Neural progenitor cell (in vitro differentiated cells): ENCODE results near the gene MOB2. TPM values are rescaled to one million over a fixed set of nuclear protein-coding genes. Genes with fewer than 3 reads are reported as not detected.
A peak's percentile ranks its signal among the peaks of the same experiment; 100 is the strongest.

Source experiments
- DNase-seq: peaks from one replicate; pipeline ENCODE4 v3.0.0-alpha.2; 2016; ENCODE audit warnings: low spot score
- H2AFZ ChIP-seq: fragments of 200-600 bp; sonication (generic); replicated peaks from 2 replicates; pipeline ENCODE4 v1.6.1; 2016; ENCODE audit warnings: antibody characterized with exemption
- H3F3A ChIP-seq: fragments of 200-600 bp; sonication (generic); 2 replicates; pipeline ENCODE4 v1.6.1; 2016; ENCODE audit warnings: antibody characterized with exemption, low read depth
- H3K27ac ChIP-seq: fragments of 200-600 bp; sonication (generic); 2 replicates; pipeline ENCODE4 v1.5.1; 2016; ENCODE audit warnings: mild to moderate bottlenecking
- H3K27me3 ChIP-seq: fragments of 200-600 bp; sonication (generic); 2 replicates; pipeline ENCODE4 v1.6.1; 2016; ENCODE audit warnings: mild to moderate bottlenecking, moderate library complexity
- H3K36me3 ChIP-seq: fragments of 200-600 bp; sonication (generic); 2 replicates; pipeline ENCODE4 v1.5.1; 2016
- H3K4me1 ChIP-seq: fragments of 200-600 bp; sonication (generic); 2 replicates; pipeline ENCODE4 v1.6.1; 2016; ENCODE audit warnings: mixed run types
- H3K4me2 ChIP-seq: fragments of 200-600 bp; sonication (generic); 2 replicates; pipeline ENCODE4 v1.6.1; 2016
- H3K4me3 ChIP-seq: fragments of 200-600 bp; sonication (generic); 2 replicates; pipeline ENCODE4 v1.5.1; 2016
- H3K79me2 ChIP-seq: fragments of 200-600 bp; sonication (generic); 2 replicates; pipeline ENCODE4 v1.6.1; 2016; ENCODE audit warnings: low read depth
- H3K9ac ChIP-seq: fragments of 200-600 bp; sonication (generic); 2 replicates; pipeline ENCODE4 v1.6.1; 2016
- H3K9me3 ChIP-seq: fragments of 200-600 bp; sonication (generic); 2 replicates; pipeline ENCODE4 v1.5.1; 2016; ENCODE audit warnings: low read depth
- H4K20me1 ChIP-seq: fragments of 200-600 bp; sonication (generic); 2 replicates; pipeline ENCODE4 v1.6.1; 2016; ENCODE audit warnings: low read depth
- H3K27ac Mint-ChIP-seq: 3 replicates; pipeline ENCODE4 v1.8.0; 2021; ENCODE audit warnings: mixed read lengths
- H3K27me3 Mint-ChIP-seq: 2 replicates; pipeline ENCODE4 v1.8.0; 2022; ENCODE audit warnings: low read depth, mild to moderate bottlenecking, inconsistent platforms, moderate library complexity, mixed read lengths; ENCODE audit not compliant: insufficient read depth
- H3K36me3 Mint-ChIP-seq: 3 replicates; pipeline ENCODE4 v1.8.0; 2021; ENCODE audit warnings: mixed read lengths
- H3K4me1 Mint-ChIP-seq: 3 replicates; pipeline ENCODE4 v1.8.0; 2021; ENCODE audit warnings: mixed read lengths
- H3K4me3 Mint-ChIP-seq: 3 replicates; pipeline ENCODE4 v1.8.0; 2021; ENCODE audit warnings: mild to moderate bottlenecking, moderate library complexity, mixed read lengths
- H3K9me3 Mint-ChIP-seq: 3 replicates; pipeline ENCODE4 v1.8.0; 2020; ENCODE audit warnings: mixed read lengths
- CTCF ChIP-seq: fragments of 200-600 bp; sonication (generic); IDR thresholded peaks from 2 replicates; pipeline ENCODE4 v1.5.1; 2017; ENCODE audit warnings: antibody characterized with exemption, mild to moderate bottlenecking
- EZH2 ChIP-seq: fragments of 200-600 bp; sonication (generic); IDR thresholded peaks from 2 replicates; pipeline ENCODE4 v1.6.1; 2017; ENCODE audit warnings: antibody characterized with exemption, mild to moderate bottlenecking, moderate library complexity
- EZH2phosphoT487 ChIP-seq: fragments of 200-600 bp; sonication (generic); IDR thresholded peaks from 2 replicates; pipeline ENCODE4 v1.6.1; 2017; ENCODE audit warnings: antibody characterized with exemption
- total RNA-seq: library from RNA; depleted of rRNA; stranded (reverse); fragments of >200 nt; gene quantifications from 2 replicates; pipeline ENCODE4 v1.2.3, GENCODE V29; 2015; ENCODE audit warnings: low replicate concordance

MOB2 gene
- total RNA-seq, 1 donor from 2014 or later, result 8.0 TPM

- H3K4me1 Mint-ChIP-seq, result no peaks in the 10 kb centered on the region
- no peak overlapping the region for H3K27ac Mint-ChIP-seq
- Histone ChIP-seq H3K27ac (no peak overlapping the region), H3K27me3 (no peaks in the 10 kb centered on the region), H3K9ac (no peak overlapping the region), H3K4me2 (no peak overlapping the region), H3K79me2 (no peaks in the 10 kb centered on the region), H3K36me3 (no peaks in the 10 kb centered on the region), H3K4me3 (no peak overlapping the region), H4K20me1 (peaks cover 33% of the 10 kb centered on the region), H3F3A (peaks cover 2% of the 10 kb centered on the region), H3K9me3 (no peaks in the 10 kb centered on the region), H3K4me1 (peaks cover 8% of the 10 kb centered on the region), H2AFZ (no peak overlapping the region)
- DNase-seq, result no peak
- H3K36me3 Mint-ChIP-seq, result no peaks in the 10 kb centered on the region
- no peaks in the 10 kb centered on the region for H3K27me3 Mint-ChIP-seq
- H3K4me3 Mint-ChIP-seq, result no peak overlapping the region
- TF ChIP-seq CTCF, result no peak
- TF ChIP-seq EZH2, result no peak
- no peak for TF ChIP-seq EZH2phosphoT487
- no peaks in the 10 kb centered on the region for H3K9me3 Mint-ChIP-seq
These were observed 48.2 kb downstream of the MOB2 start for GRCh38 chr11:1438261-1438966.

- Histone ChIP-seq H3K79me2 (no peaks in the 10 kb centered on the region), H3K9ac (no peak overlapping the region), H3K4me2 (no peak overlapping the region), H3K27me3 (no peaks in the 10 kb centered on the region), H3K4me3 (no peak overlapping the region), H2AFZ (no peak overlapping the region), H3K27ac (no peak overlapping the region), H3K36me3 (no peaks in the 10 kb centered on the region), H3K4me1 (peaks cover 8% of the 10 kb centered on the region), H3F3A (peaks cover 2% of the 10 kb centered on the region), H3K9me3 (no peaks in the 10 kb centered on the region), H4K20me1 (peaks cover 37% of the 10 kb centered on the region)
- Mint-ChIP-seq H3K36me3 (no peaks in the 10 kb centered on the region), H3K4me3 (no peak overlapping the region), H3K4me1 (no peaks in the 10 kb centered on the region), H3K9me3 (no peaks in the 10 kb centered on the region), H3K27ac (no peak overlapping the region), H3K27me3 (no peaks in the 10 kb centered on the region)
- TF ChIP-seq EZH2 (no peak), EZH2phosphoT487 (no peak), CTCF (no peak)
- peak; percentile 50 for DNase-seq
These were observed 49.1 kb downstream of the MOB2 start for GRCh38 chr11:1437500-1437899.

- H3K9me3 Mint-ChIP-seq, result no peaks in the 10 kb centered on the region
- no peaks in the 10 kb centered on the region for H3K27me3 Mint-ChIP-seq
- no peaks in the 10 kb centered on the region for H3K4me1 Mint-ChIP-seq
- no peak overlapping the region for H3K27ac Mint-ChIP-seq
- TF ChIP-seq EZH2, result no peak
- no peak for TF ChIP-seq CTCF
- no peak for TF ChIP-seq EZH2phosphoT487
- Histone ChIP-seq H2AFZ (no peak overlapping the region), H3K79me2 (no peaks in the 10 kb centered on the region), H3F3A (peaks cover 2% of the 10 kb centered on the region), H3K27me3 (no peaks in the 10 kb centered on the region), H3K27ac (no peak overlapping the region), H3K36me3 (no peaks in the 10 kb centered on the region), H3K4me1 (peaks cover 8% of the 10 kb centered on the region), H3K9me3 (no peaks in the 10 kb centered on the region), H3K4me3 (no peak overlapping the region), H4K20me1 (peaks cover 37% of the 10 kb centered on the region), H3K9ac (no peak overlapping the region), H3K4me2 (peak overlapping the region; percentile 65)
- peak; percentile 39 for DNase-seq
- no peaks in the 10 kb centered on the region for H3K36me3 Mint-ChIP-seq
- H3K4me3 Mint-ChIP-seq, result no peak overlapping the region
These were observed 50.0 kb downstream of the MOB2 start for GRCh38 chr11:1436468-1437039.
